Ascending aorta (tissue), 2 donors: Measurements from ENCODE around the gene DDX1. TPM values are rescaled to one million over a fixed set of nuclear protein-coding genes. Genes with fewer than 3 reads are reported as not detected.

ENCODE experiments used
- DNase-seq, 2 donors: peaks; one replicate each; pipeline ENCODE4 v3.0.0-alpha.2; 2019; ENCODE audit warnings: low spot score in 2 of 2
- H3K27ac ChIP-seq, 2 donors: fragments of 200-600 bp; sonication (generic); one replicate each; pipeline ENCODE4 v1.5.1; 2016 to 2017; ENCODE audit warnings: mild to moderate bottlenecking in 1 of 2
- H3K27me3 ChIP-seq: fragments of 200-600 bp; sonication (generic); one replicate; pipeline ENCODE4 v1.5.1; 2017
- H3K36me3 ChIP-seq, 2 donors: fragments of 200-600 bp; sonication (generic); one replicate each; pipeline ENCODE4 v1.5.1; 2016
- H3K4me1 ChIP-seq, 2 donors: fragments of 200-600 bp; sonication (generic); one replicate each; pipeline ENCODE4 v1.5.1; 2016 to 2017; ENCODE audit warnings: mild to moderate bottlenecking in 1 of 2
- H3K4me3 ChIP-seq, 2 donors: fragments of 200-600 bp; sonication (generic); one replicate each; pipeline ENCODE4 v1.5.1; 2016 to 2017; ENCODE audit warnings: mild to moderate bottlenecking in 1 of 2
- H3K9me3 ChIP-seq, 2 donors: fragments of 200-600 bp; sonication (generic); one replicate each; pipeline ENCODE4 v1.5.1; 2016
- intact Hi-C: fragments of 100-400 bp; cut with DNase I; formaldehyde crosslinking; loops from one replicate; pipeline ENCODE4 v1.15.1; 2023
- total RNA-seq: library from RNA; depleted of rRNA; stranded (reverse); fragments of >200 nt; gene quantifications from one replicate; pipeline ENCODE4 v1.1.0, GENCODE V29; 2016
- TF ChIP-seq, protein P1 (sequence below), 3 experiments: fragments of 200-600 bp in 2 of 3; fragments of 450-650 bp in 1 of 3; sonication (generic) in 2 of 3; IDR thresholded peaks; one replicate each; pipeline ENCODE4 v1.5.1; 2016 to 2019; ENCODE audit warnings: antibody characterized with exemption in 3 of 3, mild to moderate bottlenecking in 1 of 3, moderate library complexity in 1 of 3

The DDX1 gene
- total RNA-seq, 1 donor from 2014 or later: 21.5 TPM

DNA sequence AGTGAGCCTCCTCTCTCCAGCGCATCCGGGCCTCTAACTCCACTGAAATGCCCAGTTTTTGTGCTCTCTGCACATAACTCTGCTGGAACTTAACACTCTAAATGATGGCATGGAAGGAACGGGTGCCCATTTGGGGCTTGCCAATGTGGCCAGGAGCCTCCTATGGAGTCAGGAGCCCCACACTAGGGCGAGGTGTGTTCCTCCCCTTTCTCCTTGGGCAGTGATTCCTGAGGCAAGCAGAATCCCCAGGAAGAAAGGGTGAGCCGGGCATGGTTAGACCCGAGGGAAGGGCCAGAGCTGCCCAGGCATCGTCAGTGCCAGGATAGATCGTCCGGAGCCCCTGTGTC is 63.0 kb downstream of the DDX1 start:
- Histone ChIP-seq H3K4me3 (no peak overlapping the region), H3K9me3 (no peaks in the 10 kb centered on the region), H3K27ac (no peak overlapping the region), H3K27me3 (no peaks in the 10 kb centered on the region), H3K36me3 (no peaks in the 10 kb centered on the region), H3K4me1 (no peaks in the 10 kb centered on the region)
- intact Hi-C loops: no loop called here
- DNase-seq: no peak
- TF ChIP-seq, protein P1, sequence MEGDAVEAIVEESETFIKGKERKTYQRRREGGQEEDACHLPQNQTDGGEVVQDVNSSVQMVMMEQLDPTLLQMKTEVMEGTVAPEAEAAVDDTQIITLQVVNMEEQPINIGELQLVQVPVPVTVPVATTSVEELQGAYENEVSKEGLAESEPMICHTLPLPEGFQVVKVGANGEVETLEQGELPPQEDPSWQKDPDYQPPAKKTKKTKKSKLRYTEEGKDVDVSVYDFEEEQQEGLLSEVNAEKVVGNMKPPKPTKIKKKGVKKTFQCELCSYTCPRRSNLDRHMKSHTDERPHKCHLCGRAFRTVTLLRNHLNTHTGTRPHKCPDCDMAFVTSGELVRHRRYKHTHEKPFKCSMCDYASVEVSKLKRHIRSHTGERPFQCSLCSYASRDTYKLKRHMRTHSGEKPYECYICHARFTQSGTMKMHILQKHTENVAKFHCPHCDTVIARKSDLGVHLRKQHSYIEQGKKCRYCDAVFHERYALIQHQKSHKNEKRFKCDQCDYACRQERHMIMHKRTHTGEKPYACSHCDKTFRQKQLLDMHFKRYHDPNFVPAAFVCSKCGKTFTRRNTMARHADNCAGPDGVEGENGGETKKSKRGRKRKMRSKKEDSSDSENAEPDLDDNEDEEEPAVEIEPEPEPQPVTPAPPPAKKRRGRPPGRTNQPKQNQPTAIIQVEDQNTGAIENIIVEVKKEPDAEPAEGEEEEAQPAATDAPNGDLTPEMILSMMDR (IDR thresholded peaks at IDR 0.05): no peak

DNA sequence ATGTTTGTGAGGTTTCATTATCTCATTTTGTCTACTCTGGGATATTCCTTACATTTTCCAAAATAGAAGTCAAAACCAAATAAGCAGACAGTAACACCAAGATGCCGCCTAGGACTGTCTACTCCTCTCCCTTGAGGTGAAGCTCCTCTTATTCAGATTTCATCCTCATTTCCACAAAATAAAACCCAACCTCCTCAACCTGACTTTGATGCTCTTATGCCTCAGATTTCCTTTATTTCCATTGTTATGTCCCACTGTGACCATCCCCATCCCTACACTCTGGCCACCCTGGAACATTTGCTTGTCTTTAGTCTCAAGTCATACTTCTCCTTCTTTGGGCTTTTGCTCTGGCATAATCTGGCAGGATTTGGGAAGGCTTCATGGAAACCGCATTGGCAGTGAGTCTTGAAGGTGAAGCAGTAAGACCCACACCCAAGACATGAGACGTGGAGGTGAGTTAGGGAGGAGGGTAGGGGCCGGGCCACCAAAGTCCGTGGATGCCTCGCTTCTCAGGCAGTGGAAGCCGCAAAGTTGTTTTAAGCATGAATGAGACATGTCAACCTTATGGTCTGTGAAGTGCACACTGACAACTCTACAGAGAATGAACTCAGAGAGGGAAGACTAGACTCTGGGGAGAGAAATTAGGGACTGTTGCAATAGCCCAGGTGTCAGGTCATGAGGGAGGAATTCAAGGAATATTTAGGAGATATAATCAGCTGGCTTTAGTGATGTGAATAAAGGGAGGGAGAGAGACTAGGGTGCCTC is 63.6 kb downstream of the DDX1 start:
- no peak overlapping the region for H3K27ac ChIP-seq
- TF ChIP-seq, protein P1 (IDR thresholded peaks at IDR 0.05): no peak
- no peaks in the 10 kb centered on the region for H3K4me1 ChIP-seq
- no peaks in the 10 kb centered on the region for H3K27me3 ChIP-seq
- DNase-seq: no peak
- H3K9me3 ChIP-seq: no peaks in the 10 kb centered on the region
- H3K4me3 ChIP-seq: no peak overlapping the region
- intact Hi-C loops: no loop called here
- no peaks in the 10 kb centered on the region for H3K36me3 ChIP-seq

DNA sequence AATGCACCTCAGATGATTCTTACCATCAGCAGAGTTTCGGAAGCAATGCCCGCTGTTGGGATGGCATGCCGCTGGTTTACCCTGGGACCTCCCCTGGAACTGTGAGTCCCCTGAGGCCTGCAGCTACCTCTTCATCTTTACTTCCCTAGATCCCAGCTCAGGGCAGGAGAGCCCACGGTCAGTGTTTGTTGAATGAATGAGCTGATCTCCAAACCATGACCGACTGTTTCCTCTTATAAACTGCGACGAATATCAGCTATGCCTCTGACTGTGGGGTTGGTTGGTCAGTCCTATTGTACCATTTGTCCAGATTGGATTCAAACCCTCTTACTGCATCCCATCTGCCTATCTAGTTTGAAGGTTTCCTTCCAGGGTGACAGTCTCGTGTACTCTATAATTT is 64.4 kb downstream of the DDX1 start:
- DNase-seq: no peak
- TF ChIP-seq, protein P1 (IDR thresholded peaks at IDR 0.05): no peak
- Histone ChIP-seq H3K27me3 (no peaks in the 10 kb centered on the region), H3K27ac (no peak overlapping the region), H3K36me3 (no peaks in the 10 kb centered on the region), H3K9me3 (no peaks in the 10 kb centered on the region), H3K4me3 (no peak overlapping the region), H3K4me1 (no peaks in the 10 kb centered on the region)
- intact Hi-C loops: no loop called here

DNA sequence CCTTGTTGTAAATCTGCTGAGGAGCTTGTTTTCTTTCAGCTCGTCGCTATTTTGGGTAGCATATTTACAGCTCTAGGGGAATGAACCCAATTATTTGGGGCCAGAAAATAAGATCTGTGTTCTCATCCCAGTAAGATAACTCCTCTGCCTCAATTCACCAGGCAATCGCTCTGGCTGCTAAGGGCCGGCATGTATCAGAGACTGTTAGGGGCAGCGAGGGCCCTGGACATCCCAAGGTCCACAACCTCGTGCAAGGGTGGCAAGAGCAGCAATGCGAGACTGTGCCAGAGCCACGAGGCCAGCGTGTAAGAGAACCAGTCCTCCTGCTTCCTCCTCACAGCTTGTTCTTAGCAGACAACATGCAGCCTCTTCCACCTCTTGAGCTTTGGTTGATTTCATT is 66.1 kb downstream of the DDX1 start:
- Histone ChIP-seq H3K9me3 (no peaks in the 10 kb centered on the region), H3K36me3 (no peaks in the 10 kb centered on the region), H3K4me1 (no peaks in the 10 kb centered on the region), H3K27ac (no peak overlapping the region), H3K4me3 (no peak overlapping the region), H3K27me3 (no peaks in the 10 kb centered on the region)
- no peak for DNase-seq
- intact Hi-C loops: no loop called here
- TF ChIP-seq, protein P1 (IDR thresholded peaks at IDR 0.05): no peak

DNA sequence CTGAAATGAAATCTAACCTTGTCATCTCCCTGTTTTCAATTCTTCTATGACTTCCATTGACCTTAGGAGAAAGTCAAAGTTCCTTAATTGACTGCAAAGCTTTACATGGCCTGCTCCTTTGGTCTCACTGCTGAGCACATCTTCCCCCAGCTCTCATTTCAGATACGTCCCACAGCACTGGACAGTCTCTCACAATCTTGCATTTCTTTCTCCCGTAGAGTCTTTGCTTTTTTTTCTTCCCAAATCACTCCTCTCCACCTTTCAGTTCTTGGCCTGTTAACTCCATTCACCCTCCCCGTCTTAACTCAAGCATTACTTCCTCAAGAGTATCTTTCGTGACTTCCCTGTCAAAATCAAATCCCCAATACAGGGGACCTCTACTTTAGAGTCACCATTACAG is 67.2 kb downstream of the DDX1 start:
- intact Hi-C loops: no loop called here
- Histone ChIP-seq H3K4me3 (no peak overlapping the region), H3K27me3 (no peaks in the 10 kb centered on the region), H3K4me1 (no peaks in the 10 kb centered on the region), H3K27ac (no peak overlapping the region), H3K36me3 (no peaks in the 10 kb centered on the region), H3K9me3 (no peaks in the 10 kb centered on the region)
- TF ChIP-seq, protein P1 (IDR thresholded peaks at IDR 0.05): no peak
- no peak for DNase-seq
